CMK (cell line): ENCODE results near the gene GNAQ.

Source experiments
- DNase-seq: peaks from one replicate; pipeline ENCODE4 v3.0.0-alpha.2; 2010; ENCODE audit warnings: low read depth

GNAQ gene

DNA sequence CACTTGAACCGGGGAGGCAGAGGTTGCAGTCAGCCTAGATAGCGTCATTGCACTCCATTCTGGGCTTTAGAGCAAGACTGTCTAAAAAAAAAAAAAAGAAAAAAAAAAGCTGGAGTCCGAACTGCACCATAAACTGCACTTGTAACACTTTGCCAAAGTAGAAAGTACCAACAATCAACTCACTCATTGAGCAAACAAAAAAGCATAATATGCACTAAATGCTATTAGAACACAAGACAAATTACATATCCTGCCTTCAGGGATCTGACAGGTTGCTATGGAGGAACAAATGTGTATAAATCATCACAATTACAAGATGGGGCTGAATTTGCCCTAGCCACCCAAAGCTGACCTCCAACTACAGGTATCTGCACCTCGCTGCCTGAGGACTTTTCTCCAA lies 27.9 kb downstream of the GNAQ start:
- DNase-seq, result no peak

DNA sequence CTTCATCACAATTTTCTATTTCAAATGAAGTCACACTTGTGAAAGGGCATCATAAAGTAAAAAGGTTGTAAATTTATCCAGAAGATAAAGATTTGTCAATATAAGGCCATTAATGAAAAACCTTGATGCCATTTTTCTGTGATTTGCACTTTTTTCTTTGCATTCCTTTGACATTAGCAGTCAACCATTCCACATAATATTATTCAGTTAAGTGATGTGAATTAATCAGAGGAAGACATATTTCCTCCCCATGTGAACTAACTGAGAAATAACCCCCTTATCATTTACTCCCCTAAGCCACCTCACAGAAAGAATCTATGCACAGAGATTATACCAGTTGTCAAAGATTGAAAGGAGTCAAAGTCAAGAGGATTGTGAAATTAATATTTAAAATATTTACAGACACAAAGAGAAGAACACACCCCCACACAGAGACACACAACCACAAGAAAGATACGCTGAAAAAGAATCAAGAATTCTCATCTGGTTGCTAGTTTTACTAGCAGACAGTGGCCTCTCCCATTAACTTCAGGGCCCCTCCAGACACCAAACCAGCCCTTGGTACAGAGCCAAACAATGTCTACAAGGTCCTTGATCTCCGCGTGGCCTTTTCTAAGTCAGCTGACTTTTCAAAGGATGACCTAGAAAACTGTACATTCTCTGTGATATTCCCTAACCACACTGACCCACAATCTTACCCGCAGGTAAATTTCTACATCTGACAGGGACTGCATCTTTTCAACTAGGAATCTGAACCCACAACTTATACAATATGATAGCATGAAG lies 29.5 kb downstream of the GNAQ start:
- no peak for DNase-seq

DNA sequence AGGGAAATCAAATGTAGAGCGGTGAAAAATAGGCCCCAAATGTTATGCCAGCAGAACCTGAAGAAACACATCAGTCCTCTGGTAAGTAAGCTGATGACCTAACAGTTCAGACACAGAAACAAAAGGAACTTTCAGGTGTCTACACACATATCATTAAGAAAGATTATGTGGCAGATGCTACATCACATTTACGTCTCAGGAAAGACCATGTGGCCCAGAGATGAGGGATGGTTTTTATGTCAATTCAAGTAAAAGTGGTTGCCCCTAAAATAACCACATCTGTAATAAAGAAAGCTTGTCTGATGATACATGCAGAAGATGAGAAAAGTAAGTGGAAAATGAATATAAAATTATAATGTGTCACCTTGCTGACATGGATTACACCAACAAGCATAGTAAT lies 31.4 kb downstream of the GNAQ start:
- DNase-seq, result no peak

DNA sequence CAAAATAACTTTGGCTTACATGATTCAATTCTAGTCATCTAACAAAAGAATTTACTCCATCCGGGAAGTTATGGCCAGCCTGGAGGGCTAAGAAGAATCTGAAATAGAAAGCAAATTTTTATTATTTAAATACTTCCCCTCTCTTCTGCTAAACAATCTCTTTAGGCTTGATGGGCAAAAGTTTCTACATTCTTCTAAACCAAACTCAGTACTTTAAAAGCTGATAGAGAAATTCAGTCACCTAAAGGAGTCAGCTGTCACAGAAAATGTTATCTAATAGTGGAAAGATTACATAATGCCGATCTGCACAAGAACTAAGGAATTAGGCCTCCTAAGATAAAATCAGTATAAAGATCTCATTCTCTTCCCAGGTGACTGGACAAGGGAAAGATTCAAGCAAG lies 32.4 kb downstream of the GNAQ start:
- DNase-seq, result no peak

DNA sequence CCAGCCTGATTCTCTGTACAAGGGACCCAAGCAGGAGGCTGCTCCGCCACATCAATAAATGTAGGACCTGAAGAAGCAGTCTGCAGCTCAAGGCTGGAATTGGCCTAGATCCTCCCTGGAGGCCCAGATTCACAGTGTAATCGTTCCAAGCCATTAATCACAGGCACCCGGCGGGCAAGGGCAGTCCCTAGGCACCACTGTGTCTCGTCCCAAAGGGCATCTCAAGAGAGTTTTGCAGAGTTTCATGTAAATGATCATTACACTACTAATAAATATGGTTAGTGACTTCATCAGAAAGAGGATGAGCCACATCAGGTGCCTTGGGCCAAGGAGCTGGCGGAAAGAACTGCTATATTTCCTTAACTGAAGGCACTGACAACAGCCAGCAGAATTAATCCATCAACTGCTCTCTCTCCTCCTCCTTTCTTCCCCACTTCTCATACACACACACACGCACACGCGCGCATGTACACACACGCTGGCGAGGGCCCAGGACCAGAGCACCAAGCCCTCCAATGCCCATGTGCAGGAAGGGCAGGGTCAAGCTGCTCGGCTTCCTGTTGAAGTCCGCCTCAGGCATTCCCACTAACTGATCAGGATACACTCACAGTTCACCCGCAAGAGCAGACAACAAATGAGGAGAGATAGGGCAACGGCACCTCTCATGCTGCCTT lies 33.9 kb downstream of the GNAQ start:
- DNase-seq, result peak; percentile 37

DNA sequence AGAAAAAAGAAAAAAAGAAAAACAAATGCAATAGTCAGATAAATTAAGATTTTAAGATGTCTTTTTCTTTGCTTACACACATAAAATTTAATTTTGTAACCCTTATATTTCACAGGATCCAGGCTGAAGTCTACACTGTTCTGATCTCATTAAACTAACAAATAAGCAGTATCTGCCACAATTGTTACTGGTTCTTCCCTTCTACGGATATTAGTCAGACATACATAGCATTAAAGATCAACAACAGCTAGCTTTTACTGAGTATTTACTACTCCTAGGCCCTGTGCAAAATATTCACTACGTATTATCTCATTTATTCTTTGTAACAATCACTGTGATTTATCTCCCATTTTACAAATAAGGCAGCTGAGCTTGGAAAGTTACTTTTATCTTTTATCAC lies 34.9 kb downstream of the GNAQ start:
- DNase-seq, result no peak

DNA sequence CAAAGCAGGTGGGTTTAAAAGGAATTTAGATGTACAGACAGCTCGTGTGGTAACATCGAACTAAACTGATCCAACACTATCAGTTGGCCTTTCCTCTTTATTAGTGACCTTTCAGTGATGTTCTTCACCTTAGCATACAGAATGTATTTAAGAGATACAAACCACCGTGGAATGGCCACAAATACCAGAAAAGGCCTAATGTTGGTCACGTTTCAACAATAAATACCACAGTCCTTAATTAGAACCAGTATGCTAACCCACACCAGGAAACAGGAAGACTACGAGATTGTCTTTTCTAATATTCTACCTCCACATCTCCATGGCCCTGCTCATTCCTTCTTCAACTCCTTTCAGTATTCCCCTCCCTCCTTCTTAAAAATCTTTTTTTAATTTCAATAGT lies 40.4 kb downstream of the GNAQ start:
- no peak for DNase-seq

DNA sequence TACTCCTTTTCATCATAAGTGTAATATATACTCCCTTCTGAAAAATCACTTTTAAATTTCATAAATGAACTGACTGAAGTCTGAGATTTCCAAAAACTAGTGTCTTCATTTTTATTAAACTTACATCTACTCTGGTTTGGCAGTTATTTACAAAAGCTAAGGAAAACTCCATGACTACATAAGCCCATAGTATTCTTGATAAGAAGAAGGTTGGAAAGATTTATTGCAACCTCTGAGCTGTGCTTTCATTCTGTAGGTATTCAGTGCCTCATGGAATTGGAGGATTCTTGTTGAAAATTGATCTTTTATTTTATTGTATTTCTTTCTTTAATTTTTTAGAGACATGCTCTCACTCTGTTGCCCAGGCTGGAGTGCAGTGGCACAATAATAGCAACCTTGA lies 41.7 kb downstream of the GNAQ start:
- no peak for DNase-seq

DNA sequence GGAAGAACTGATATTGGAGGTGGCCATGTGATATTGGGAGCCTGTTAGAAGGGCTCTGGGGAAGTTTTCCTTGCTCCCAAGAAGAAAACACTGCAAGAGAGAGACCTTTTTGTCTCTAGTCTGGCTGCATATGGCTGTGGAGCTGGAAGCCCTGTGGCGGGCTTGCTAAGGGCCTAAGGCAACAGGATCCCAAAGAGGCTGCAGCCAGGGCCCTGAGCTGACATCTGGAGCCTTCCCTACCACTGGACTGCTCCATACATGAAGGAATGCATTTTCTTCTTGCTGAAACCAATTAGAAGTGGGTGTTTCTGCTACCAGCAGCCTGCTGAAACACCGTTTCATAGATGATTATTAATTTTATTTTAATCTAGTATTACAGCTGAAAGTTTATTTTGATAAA lies 42.2 kb downstream of the GNAQ start:
- no peak for DNase-seq

DNA sequence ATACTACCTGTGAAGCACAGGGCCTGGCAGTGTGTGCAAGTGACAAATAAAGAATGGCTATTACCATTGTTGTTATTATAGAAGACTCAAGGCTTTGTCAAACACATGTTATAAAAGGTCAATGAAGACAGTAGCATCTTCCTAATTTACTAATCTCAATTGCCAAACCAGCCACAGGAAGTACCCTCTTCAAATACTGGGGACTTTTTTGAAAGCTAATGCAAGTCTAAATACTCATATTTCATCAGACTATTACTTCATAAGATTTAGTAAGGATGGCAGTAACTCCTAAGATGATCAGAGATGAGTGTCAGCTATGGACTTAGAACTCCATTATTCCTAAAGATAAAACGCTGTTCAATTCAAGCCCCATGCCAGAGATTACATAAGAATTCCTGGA lies 43.0 kb downstream of the GNAQ start:
- DNase-seq, result no peak

DNA sequence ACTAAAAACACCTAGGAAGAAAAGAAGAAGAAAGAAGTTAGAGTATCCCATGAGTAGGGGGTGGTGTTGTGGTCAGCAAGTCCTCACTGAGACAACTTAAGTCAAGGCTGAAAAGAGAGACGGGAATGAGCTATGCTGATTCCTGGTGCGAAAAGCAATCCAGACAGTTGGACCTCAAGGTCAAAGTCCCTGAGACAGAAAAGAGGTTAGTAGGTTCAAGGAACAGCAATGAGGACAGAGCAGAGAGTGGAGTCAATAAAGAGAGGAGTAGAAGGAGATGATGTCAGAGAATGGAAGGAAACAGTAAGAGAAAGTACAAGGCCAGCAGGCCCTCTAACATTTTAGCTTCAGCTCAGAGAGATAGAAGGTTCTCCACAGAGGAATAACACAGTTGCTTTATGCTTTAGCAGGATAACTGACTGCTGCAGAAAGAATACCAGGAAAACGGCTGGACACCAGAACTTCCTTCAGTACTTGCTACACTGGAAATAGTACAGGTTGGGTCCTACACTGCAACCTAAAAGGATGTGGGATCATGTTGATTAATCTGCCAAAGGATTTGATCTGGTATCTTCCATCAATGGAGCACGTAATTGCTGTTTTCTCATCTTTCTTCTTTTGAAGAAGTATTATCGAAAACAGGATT lies 43.6 kb downstream of the GNAQ start:
- no peak for DNase-seq

DNA sequence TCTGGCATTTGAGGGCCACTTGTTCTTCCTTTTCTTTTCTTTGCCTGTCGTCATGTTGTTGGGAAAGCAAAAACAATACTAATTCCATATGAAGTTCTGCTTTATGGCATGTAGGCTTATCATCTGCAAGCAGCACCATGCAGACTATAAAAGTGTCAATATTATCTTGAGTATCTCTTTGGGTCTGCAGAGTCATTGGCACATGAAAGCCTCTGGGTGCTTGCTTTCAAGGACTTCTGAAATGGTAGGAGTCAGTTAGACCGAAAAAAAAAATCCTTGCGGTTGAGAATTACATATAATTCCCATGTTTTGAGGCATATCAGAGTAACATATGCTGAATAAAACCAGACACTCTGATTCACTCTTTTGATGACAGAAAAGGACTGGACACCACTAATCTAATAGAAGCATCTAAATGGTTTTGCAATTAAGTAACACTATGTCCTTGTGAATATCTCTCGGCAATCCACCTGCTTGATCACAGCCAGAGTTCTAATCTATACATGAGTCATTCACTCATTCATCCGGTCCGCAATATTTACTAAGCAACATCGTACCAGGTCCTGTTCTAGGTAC lies 44.4 kb downstream of the GNAQ start:
- DNase-seq, result no peak

DNA sequence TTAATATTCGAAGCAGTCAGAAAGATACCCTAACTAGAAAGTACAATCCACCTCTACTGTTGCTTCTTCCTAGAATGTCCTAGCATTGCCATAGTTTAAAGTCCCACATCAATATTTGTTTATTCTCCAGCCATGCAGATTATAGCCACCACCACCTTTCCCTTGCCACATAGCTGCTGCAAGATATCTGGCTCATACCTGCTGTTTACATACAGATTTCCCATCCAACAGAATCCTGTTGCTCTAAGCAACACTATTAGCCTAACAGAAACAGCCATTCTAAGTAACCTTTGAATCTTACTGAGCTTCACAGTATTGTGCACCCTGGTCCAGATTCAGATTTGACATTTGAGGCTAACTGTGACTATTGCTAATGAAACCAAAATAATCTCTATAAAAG lies 45.6 kb downstream of the GNAQ start:
- DNase-seq, result no peak

DNA sequence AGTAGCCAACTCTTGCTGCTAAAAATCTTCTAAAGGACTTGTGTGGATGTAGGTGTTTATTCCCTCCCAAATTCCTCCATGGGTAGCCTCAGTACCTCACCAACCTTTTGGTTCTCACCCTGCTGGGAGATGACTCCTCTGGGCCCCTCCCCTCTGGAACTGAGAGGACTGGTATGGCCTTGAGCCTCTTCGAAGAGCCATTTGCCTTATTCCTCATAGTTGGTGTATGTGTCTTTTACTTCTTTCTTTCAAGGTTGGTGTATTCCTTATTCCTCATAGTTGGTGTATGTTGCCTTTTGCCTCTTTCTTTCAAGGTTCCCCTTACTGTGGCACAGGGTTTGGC lies 48.3 kb downstream of the GNAQ start:
- no peak for DNase-seq

DNA sequence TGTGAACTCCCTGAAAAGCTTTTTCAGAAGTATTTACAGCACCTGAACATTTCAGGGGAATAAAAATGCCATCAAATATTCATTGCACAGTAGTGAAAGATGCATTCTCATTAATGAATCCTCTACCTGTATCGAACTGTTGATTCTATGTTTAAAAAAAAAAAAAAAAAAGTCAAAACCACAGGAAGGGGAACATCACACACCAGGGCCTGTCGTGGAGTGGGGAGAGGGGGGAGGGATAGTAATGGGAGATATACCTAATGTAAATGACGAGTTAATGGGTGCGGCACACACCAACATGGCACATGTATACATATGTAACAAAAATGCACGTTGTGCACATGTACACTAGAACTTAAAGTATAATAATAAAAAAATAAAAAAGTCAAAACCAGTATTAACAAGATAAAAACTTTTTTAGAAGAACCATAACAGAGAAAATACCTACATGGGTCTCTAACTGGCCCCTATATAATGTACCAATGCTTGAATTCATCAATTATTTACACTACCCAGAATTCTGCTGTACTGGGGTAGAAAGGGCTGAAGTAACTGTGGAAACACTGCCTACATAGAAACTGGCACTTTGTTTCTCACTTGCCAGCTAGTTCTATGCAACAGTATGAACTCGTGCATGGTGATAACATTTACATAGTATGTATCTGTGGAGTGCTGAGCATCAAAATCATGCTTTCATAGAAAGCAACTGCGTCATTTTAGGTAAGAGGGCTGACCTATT lies 48.9 kb downstream of the GNAQ start:
- no peak for DNase-seq

DNA sequence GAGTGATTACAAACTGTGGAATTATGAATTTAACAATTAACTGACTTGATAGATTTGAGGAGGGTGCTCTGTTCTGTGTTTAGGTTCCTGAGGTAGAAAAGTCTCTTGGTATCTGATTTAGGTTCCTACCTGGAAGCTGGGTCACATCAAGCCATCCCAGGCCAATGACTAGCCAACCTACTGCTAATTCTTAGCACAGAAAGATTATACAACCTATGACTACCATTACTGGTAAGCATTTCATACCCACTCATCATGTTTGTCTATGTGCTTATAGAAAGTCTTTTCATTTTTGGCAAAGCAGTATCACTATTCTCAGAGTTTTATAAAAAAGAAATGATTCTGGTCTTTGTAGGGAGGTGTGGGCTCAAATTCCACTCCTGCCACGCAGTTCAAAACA lies 49.7 kb downstream of the GNAQ start:
- no peak for DNase-seq

DNA sequence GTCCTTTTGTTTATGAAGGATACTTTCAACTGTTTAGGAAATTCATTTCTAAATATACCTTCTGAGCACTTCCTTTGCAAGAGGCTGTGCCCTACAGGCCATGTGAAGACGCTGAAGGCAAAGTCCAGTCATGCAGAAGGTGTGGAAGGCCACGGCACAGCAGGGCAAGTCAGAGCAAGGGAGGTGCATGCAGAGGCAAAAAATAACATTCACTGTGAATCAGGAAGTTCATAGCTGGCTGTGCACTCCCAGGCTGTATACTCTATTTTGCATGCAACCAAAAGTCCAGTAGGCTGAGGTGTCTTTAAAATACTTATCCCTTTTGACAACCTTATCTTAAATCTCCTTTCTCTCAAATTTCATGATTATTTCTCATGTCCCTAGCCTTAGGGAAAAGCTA lies 50.3 kb downstream of the GNAQ start:
- no peak for DNase-seq

DNA sequence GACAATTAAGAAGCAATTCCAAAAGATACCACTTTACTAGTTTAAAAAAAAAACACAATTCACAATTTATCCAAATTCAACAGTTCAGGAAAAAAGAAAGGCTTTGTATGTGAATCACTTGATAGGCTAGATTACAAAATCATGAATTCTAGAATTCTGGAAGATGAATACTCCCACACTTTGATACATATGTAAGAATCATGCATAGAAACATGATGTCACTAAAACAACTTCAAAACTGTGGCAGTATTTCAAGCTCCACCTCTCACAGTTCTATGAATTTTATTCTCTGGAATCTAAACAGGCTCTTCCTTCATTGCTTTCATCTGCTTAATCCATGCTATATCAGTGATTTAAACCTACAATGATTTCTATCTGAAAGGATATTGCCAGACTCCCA lies 51.0 kb downstream of the GNAQ start:
- no peak for DNase-seq

DNA sequence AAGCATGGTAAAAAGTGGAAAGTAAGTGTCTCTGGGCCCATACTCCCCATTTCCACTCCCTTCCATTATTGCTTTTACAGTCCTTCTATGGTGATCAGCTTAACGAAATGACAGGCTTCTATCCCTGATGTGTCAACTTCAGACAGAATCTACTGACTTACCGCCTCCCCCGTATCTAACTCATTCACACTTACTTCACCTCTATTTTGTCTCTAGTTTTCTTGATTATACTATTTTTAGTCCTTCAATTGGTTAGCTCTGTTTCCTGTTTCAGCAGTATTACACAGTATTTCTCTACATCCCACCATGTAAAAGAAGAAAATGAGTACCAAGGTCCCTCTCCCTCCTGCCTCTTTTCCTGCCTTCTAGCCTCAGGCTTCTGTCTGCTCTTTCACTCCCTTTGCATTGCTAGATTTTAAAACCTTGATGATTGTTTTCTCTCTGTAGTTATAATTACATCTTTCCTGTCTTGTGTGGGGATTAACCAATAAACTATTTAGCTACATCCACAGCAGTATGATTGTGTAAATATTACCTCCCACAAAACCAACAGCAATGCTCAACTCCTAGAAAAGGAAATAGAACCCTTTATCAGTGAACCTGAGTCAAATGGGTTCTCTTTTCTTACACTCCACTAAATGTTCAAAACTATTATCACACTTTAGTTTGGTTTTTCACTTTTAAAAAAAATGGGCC lies 53.4 kb downstream of the GNAQ start:
- DNase-seq, result no peak

DNA sequence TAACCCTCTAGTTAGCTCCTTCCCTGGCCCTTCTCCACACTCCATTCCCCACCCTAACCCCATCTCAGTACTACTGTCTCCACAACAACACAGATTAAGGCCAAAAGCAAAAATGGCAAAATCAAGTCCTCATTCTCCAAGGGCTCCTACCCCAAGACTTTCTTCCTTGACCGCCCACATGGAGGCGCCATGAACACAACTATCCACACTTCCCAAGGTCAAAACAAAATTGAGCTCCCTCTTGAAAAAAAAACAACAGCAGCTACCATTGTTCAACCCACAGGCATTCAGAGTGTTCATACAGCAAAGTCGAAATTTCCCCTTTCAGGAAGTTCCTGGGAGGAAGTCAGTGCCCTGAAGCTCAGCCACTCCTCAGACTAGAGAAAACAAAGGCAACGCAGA lies 54.4 kb downstream of the GNAQ start:
- DNase-seq, result peak; percentile 41

DNA sequence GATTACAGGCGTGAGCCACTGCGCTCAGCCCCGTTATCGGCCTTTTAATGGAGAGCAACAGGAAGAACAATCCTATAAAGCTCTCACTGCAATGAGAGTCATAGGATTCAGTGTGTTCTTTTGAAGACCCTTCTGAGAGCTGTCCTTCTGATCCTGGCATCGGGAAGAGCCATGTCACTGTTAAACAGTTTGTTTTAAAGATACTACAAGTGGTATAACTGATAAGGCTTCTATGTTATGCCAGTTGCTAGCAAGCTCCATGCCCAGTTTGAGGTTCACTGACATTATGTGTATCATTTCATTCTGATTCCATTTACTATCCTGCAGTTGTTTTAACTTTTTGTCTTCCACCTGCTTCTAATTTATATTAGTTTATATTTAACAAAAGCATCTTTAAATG lies 55.8 kb downstream of the GNAQ start:
- no peak for DNase-seq

DNA sequence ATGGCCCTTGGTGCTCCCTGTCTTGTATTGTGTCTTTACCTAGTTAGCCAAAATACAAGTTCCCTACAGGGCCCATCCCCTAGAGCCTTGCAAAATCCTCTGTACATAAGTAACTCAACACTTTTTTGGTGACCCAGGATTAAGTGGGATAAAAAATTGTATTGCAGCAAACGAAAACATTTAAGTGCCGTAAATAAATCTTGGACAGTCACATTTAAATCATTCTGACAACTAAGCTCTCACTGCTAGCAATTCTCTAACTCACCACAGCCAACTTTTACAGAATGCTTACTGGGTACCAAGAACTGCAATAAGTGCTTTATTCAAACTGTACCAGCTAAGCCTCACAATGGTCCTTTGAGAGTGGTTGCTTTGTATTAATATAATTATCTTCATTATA lies 56.6 kb downstream of the GNAQ start:
- no peak for DNase-seq
